ENCODE data around the gene LCN12.

Gene LCN12

GRCh38 chr9:136957461-136957860, 5.4 kb downstream of the LCN12 start:
- TF ChIP-seq CTCF (IDR thresholded peaks at IDR 0.05; ENCODE audit: insufficient read depth, missing control alignments): no peak
- FAIRE-seq (no peak), DNase-seq (ENCODE audit: insufficient read length, low spot score) (no peak)

DNA sequence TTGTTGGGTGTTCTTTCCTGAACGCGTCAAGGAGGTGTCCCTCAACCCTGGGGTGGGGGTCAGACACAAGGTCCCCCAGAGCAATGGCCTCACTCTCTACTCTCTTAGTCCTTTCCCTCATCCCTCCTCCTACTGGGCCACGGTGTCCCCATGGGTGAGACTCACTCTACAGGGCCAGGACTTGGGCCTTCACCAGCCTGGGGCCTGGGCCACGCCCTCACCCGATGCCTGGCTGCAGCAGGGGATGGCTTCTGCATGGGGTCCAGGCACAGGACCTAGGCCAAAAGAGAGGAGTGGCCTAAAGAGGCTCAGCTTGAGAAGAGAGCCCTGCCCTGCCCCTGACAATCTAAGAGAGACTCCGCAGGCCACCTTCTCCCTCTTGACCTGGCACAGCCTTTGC, 5.8 kb downstream of the LCN12 start:
- no peak for FAIRE-seq
- DNase-seq (ENCODE audit: insufficient read length, low spot score): no peak
- no peak for TF ChIP-seq CTCF (IDR thresholded peaks at IDR 0.05; ENCODE audit: insufficient read depth, missing control alignments)

GRCh38 chr9:136958473-136958872, 6.4 kb downstream of the LCN12 start:
- DNase-seq (ENCODE audit: insufficient read length, low spot score): no peak
- FAIRE-seq: no peak
- no peak for TF ChIP-seq CTCF (IDR thresholded peaks at IDR 0.05; ENCODE audit: insufficient read depth, missing control alignments)

- DNase-seq (ENCODE audit: insufficient read length, low spot score) (no peak), FAIRE-seq (no peak)
- TF ChIP-seq CTCF (IDR thresholded peaks at IDR 0.05; ENCODE audit: insufficient read depth, missing control alignments): no peak
Observed at GRCh38 chr9:136958898-136959850, 7.1 kb downstream of the LCN12 start.

- FAIRE-seq (no peak), DNase-seq (ENCODE audit: insufficient read length, low spot score) (no peak)
- TF ChIP-seq CTCF (IDR thresholded peaks at IDR 0.05; ENCODE audit: insufficient read depth, missing control alignments): no peak
Observed at GRCh38 chr9:136960212-136960937, 8.3 kb downstream of the LCN12 start.

DNA sequence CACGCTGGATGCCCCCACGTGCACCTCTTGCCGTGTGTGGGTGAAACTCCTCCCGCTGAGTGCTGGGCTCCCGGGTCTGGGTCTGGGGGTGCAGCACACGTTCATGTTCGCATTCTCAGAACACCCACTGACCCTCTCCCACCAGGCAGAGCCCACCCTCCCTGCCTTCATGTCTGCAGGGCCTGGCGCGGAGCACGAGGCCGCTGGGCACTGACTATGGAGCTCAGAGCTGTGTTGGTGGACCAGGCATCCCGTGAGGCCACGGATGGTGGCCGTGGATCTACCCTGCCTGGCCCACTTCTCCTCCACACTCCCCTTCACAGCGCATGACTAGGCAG, 8.8 kb downstream of the LCN12 start:
- DNase-seq (ENCODE audit: insufficient read length, low spot score) (no peak), FAIRE-seq (no peak)
- TF ChIP-seq CTCF (IDR thresholded peaks at IDR 0.05; ENCODE audit: insufficient read depth, missing control alignments): no peak
